Osteoblast (primary cell): Measurements from ENCODE around the gene CCM2. TPM values are rescaled to one million over a fixed set of nuclear protein-coding genes. Genes with fewer than 3 reads are reported as not detected.
A peak's percentile ranks its signal among the peaks of the same experiment; 100 is the strongest.

Experiments used
- DNase-seq: peaks from one replicate; pipeline ENCODE4 v3.0.0; 2011; ENCODE audit warnings: low spot score, mixed read lengths; ENCODE audit not compliant: insufficient read length; ENCODE audit errors: missing footprints
- H2AFZ ChIP-seq: 2 replicates; pipeline ENCODE4 v1.6.0; 2011; ENCODE audit warnings: mild to moderate bottlenecking, low read length
- H3K27ac ChIP-seq: 2 replicates; pipeline ENCODE4 v1.5.1; 2011; ENCODE audit warnings: mild to moderate bottlenecking, low read depth, low read length, moderate library complexity
- H3K27me3 ChIP-seq: 2 replicates; pipeline ENCODE4 v1.6.0; 2012; ENCODE audit warnings: mild to moderate bottlenecking, control low read depth, inconsistent platforms, low read length, moderate library complexity; ENCODE audit not compliant: insufficient read depth
- H3K36me3 ChIP-seq: 2 replicates; pipeline ENCODE4 v1.5.1; 2011; ENCODE audit warnings: mild to moderate bottlenecking, low read length, control low read depth, moderate library complexity; ENCODE audit not compliant: insufficient read depth
- H3K4me1 ChIP-seq: 2 replicates; pipeline ENCODE4 v1.5.1; 2011; ENCODE audit warnings: mild to moderate bottlenecking, low read length, control low read depth, moderate library complexity; ENCODE audit not compliant: insufficient read depth
- H3K4me2 ChIP-seq: 2 replicates; pipeline ENCODE4 v1.6.0; 2011; ENCODE audit warnings: mild to moderate bottlenecking, low read length; ENCODE audit not compliant: insufficient read depth
- H3K4me3 ChIP-seq: fragments of 200-600 bp; sonication (generic); 3 replicates; pipeline ENCODE4 v1.5.1; 2012; ENCODE audit warnings: mild to moderate bottlenecking, low read length, inconsistent platforms; ENCODE audit not compliant: insufficient read depth
- H3K79me2 ChIP-seq: 2 replicates; pipeline ENCODE4 v1.6.0; 2012; ENCODE audit warnings: mild to moderate bottlenecking, low read length, control low read depth, inconsistent platforms; ENCODE audit not compliant: insufficient read depth
- H3K9me3 ChIP-seq: 2 replicates; pipeline ENCODE4 v1.5.1; 2011; ENCODE audit warnings: low read depth, low read length, control low read depth
- H4K20me1 ChIP-seq: 2 replicates; pipeline ENCODE4 v1.6.0; 2012; ENCODE audit warnings: mild to moderate bottlenecking, low read length, control low read depth; ENCODE audit not compliant: insufficient read depth
- CTCF ChIP-seq: IDR thresholded peaks from 2 replicates; pipeline ENCODE4 v1.5.1; 2011; ENCODE audit warnings: mild to moderate bottlenecking, low read depth, low read length, moderate library complexity; ENCODE audit errors: extremely low read depth
- total RNA-seq: library from RNA; depleted of rRNA; stranded (reverse); fragments of >200 nt; gene quantifications from 2 replicates; pipeline ENCODE4 v1.2.3, GENCODE V29; 2012

Gene CCM2
- total RNA-seq, 1 donor, result 42.3 TPM

GRCh38 chr7:44999245-45000092, 532 bp upstream of the CCM2 start:
- no peaks in the 10 kb centered on the region for H3K27me3 ChIP-seq
- TF ChIP-seq CTCF, result no peak
- peaks cover 41% of the 10 kb centered on the region for H3K79me2 ChIP-seq
- peak overlapping the region; percentile 76 for H3K4me3 ChIP-seq
- H3K27ac ChIP-seq, result peak overlapping the region; percentile 59
- H3K4me2 ChIP-seq, result peak overlapping the region; percentile 83
- peak; percentile 99 for DNase-seq
- H3K4me1 ChIP-seq, result peaks cover 11% of the 10 kb centered on the region
- no peaks in the 10 kb centered on the region for H3K36me3 ChIP-seq
- no peaks in the 10 kb centered on the region for H3K9me3 ChIP-seq
- peak overlapping the region; percentile 80 for H2AFZ ChIP-seq
- H4K20me1 ChIP-seq, result peaks cover 20% of the 10 kb centered on the region

GRCh38 chr7:45001138-45001694, 1.2 kb downstream of the CCM2 start:
- peaks cover 58% of the 10 kb centered on the region for H3K79me2 ChIP-seq
- peak overlapping the region; percentile 77 for H3K4me3 ChIP-seq
- peak overlapping the region; percentile 80 for H3K4me2 ChIP-seq
- no peaks in the 10 kb centered on the region for H3K36me3 ChIP-seq
- peaks cover 11% of the 10 kb centered on the region for H3K4me1 ChIP-seq
- peaks cover 23% of the 10 kb centered on the region for H4K20me1 ChIP-seq
- no peak for TF ChIP-seq CTCF
- no peak overlapping the region for H2AFZ ChIP-seq
- no peaks in the 10 kb centered on the region for H3K9me3 ChIP-seq
- DNase-seq, result peak; percentile 79
- H3K27me3 ChIP-seq, result no peaks in the 10 kb centered on the region
- H3K27ac ChIP-seq, result peak overlapping the region; percentile 42

GRCh38 chr7:45001826-45002225, 1.8 kb downstream of the CCM2 start:
- Histone ChIP-seq H3K4me2 (peak overlapping the region; percentile 80), H3K36me3 (peaks cover 4% of the 10 kb centered on the region), H2AFZ (no peak overlapping the region), H3K4me1 (peaks cover 11% of the 10 kb centered on the region), H3K27me3 (no peaks in the 10 kb centered on the region), H3K27ac (no peak overlapping the region), H3K4me3 (no peak overlapping the region), H4K20me1 (peaks cover 24% of the 10 kb centered on the region), H3K79me2 (peaks cover 63% of the 10 kb centered on the region), H3K9me3 (no peaks in the 10 kb centered on the region)
- TF ChIP-seq CTCF, result no peak
- no peak for DNase-seq

GRCh38 chr7:45003789-45004188, 3.8 kb downstream of the CCM2 start:
- H3K4me1 ChIP-seq, result peaks cover 11% of the 10 kb centered on the region
- peaks cover 82% of the 10 kb centered on the region for H3K79me2 ChIP-seq
- no peak overlapping the region for H3K27ac ChIP-seq
- peaks cover 7% of the 10 kb centered on the region for H3K36me3 ChIP-seq
- no peak overlapping the region for H3K4me3 ChIP-seq
- TF ChIP-seq CTCF, result no peak
- H2AFZ ChIP-seq, result no peak overlapping the region
- DNase-seq, result no peak
- H3K27me3 ChIP-seq, result no peaks in the 10 kb centered on the region
- peaks cover 28% of the 10 kb centered on the region for H4K20me1 ChIP-seq
- H3K9me3 ChIP-seq, result no peaks in the 10 kb centered on the region
- no peak overlapping the region for H3K4me2 ChIP-seq
